Naive B cell (primary cell): Measurements from ENCODE around the gene OSBPL8. TPM values are rescaled to one million over a fixed set of nuclear protein-coding genes. Genes with fewer than 3 reads are reported as not detected.
"Not testable (repeated sequence)": the region's sequence is repeated elsewhere in the genome, so short reads cannot be mapped to it uniquely, and the experiment has no call there.

Experiments used
- ATAC-seq, 2 donors: fragments of 150-1000 bp; cut with Tn5 transposase; 2 replicates each; pipeline ENCODE4 v1.10.0; 2021; ENCODE audit warnings: low read depth in 2 of 2, mild to moderate bottlenecking in 2 of 2, moderate library complexity in 2 of 2
- DNase-seq: peaks from one replicate; pipeline ENCODE4 v3.0.0; 2022
- H3K27ac Mint-ChIP-seq, 6 donors: one replicate each; pipeline ENCODE4 v1.8.0; 2020 to 2022; ENCODE audit warnings: mild to moderate bottlenecking in 6 of 6, mixed read lengths in 6 of 6, moderate library complexity in 5 of 6, inconsistent platforms in 2 of 6
- H3K27me3 Mint-ChIP-seq, 3 donors: one replicate each; pipeline ENCODE4 v1.8.0; 2021 to 2022; ENCODE audit warnings: mixed read lengths in 3 of 3, mild to moderate bottlenecking in 1 of 3
- H3K36me3 Mint-ChIP-seq, 2 donors: one replicate each; pipeline ENCODE4 v1.8.0; 2020 to 2022; ENCODE audit warnings: mixed read lengths in 2 of 2, inconsistent platforms in 1 of 2, mild to moderate bottlenecking in 1 of 2
- H3K4me1 Mint-ChIP-seq, 3 donors: one replicate each; pipeline ENCODE4 v1.8.0; 2020 to 2022; ENCODE audit warnings: mixed read lengths in 3 of 3, inconsistent platforms in 1 of 3, mild to moderate bottlenecking in 1 of 3, moderate library complexity in 1 of 3
- H3K4me3 Mint-ChIP-seq, 8 donors: one replicate each; pipeline ENCODE4 v1.8.0; 2020 to 2022; ENCODE audit warnings: mild to moderate bottlenecking in 8 of 8, mixed read lengths in 8 of 8, moderate library complexity in 8 of 8, inconsistent platforms in 2 of 8
- H3K9me3 Mint-ChIP-seq, 7 donors: one replicate each; pipeline ENCODE4 v1.8.0; 2020 to 2022; ENCODE audit warnings: mixed read lengths in 7 of 7, mild to moderate bottlenecking in 5 of 7, inconsistent platforms in 2 of 7, moderate library complexity in 1 of 7
- polyA plus RNA-seq, 6 donors: library from polyadenylated mRNA; unstranded; fragments of 300-500 nt; fragmentation: Illumina TruSeq; gene quantifications; one replicate each; pipeline ENCODE4 v1.2.3, GENCODE V29; 2021; ENCODE audit warnings: low read depth in 6 of 6

The OSBPL8 gene
- polyA plus RNA-seq, 6 donors from 2014 or later = 90.1 to 140 (median 118) TPM

- Mint-ChIP-seq H3K4me1 (peaks cover 0 to 7% (median 5%) of the 10 kb centered on the region in 3 donors), H3K27me3 (no peaks in the 10 kb centered on the region), H3K4me3 (no peak overlapping the region), H3K27ac (no peak overlapping the region), H3K9me3 (no peaks in the 10 kb centered on the region), H3K36me3 (peaks cover 0 to 6% of the 10 kb centered on the region in 2 donors)
- ATAC-seq (no peak), DNase-seq (no peak)
These were observed 148.8 kb downstream of the OSBPL8 start for GRCh38 chr12:76410781-76411180.

GRCh38 chr12:76410371-76410770 is 149.2 kb downstream of the OSBPL8 start:
- no peak overlapping the region for H3K4me3 Mint-ChIP-seq
- H3K36me3 Mint-ChIP-seq = peaks cover 0 to 6% of the 10 kb centered on the region in 2 donors
- H3K27me3 Mint-ChIP-seq = no peaks in the 10 kb centered on the region
- H3K9me3 Mint-ChIP-seq = no peaks in the 10 kb centered on the region
- peak overlapping the region in 1 of 6 donors; percentile 12 for H3K27ac Mint-ChIP-seq
- DNase-seq (no peak), ATAC-seq (no peak)
- H3K4me1 Mint-ChIP-seq = peaks cover 0 to 7% (median 5%) of the 10 kb centered on the region in 3 donors

DNA sequence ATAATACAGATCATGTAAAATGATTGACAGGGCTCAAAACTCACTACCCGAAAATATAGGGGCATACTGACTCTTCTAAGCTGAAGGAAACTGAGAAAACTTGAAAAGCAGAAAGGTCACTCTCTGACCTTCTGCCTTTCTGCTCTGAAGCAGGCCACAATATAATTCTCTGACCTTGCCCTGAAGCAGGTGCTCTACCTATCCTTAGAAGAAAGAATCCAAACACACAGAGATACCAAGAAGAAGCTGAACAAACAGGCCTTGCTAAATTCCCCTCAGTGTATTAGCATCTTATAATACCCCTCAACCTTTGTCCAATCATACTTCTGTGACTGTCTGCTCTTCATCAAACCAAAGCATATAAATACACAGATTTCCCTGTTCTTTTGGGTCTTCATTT is 150.5 kb downstream of the OSBPL8 start:
- H3K27ac Mint-ChIP-seq = no peak overlapping the region
- peaks cover 0 to 6% of the 10 kb centered on the region in 2 donors for H3K36me3 Mint-ChIP-seq
- DNase-seq (no peak), ATAC-seq (no peak)
- no peaks in the 10 kb centered on the region for H3K9me3 Mint-ChIP-seq
- H3K4me1 Mint-ChIP-seq = peaks cover 0 to 7% (median 5%) of the 10 kb centered on the region in 3 donors
- H3K27me3 Mint-ChIP-seq = no peaks in the 10 kb centered on the region
- H3K4me3 Mint-ChIP-seq = no peak overlapping the region

DNA sequence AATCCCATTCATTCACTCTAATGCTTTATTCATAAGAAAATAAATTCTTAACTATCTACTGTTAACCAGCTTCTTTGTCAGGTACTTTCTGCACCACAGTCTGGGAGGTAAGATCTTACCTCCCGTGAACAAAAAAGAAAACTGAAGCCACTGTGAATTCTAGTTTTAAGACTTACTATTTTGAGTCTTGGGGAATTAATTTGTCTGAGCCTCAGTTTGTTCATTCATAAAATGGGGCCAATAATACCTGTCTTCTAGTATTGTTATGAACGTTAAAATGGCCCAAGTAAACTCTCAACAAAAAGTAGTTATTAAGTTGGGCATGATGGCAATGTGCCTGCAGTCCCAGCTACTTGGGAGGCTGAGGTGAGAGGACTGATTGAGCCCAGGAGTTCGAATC is 151.9 kb downstream of the OSBPL8 start:
- peaks cover 0 to 5% (median 3%) of the 10 kb centered on the region in 3 donors for H3K4me1 Mint-ChIP-seq
- peaks cover 0 to 6% of the 10 kb centered on the region in 2 donors for H3K36me3 Mint-ChIP-seq
- ATAC-seq (no peak), DNase-seq (no peak)
- H3K27me3 Mint-ChIP-seq = no peaks in the 10 kb centered on the region
- no peak overlapping the region for H3K27ac Mint-ChIP-seq
- no peak overlapping the region for H3K4me3 Mint-ChIP-seq
- no peaks in the 10 kb centered on the region for H3K9me3 Mint-ChIP-seq

DNA sequence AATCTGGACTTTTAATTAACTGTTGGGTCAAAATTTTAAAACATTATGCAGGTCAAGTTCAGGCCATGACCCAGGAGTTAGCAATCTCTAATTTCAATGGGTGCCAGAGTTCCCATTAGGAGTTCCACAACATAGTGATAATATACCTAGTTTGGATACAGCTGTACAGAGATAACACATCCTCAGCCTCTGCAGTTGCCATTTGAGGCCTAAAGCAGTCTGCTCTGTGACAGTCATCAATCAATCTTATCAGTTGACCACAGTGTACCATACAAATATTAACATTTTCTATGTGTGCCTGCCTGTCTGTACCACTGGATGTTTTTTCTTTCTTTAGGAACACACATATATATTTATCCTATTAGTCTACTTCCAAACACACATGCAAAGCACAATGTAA is 157.3 kb downstream of the OSBPL8 start:
- Mint-ChIP-seq H3K4me1 (peaks cover 0 to 4% (median 0%) of the 10 kb centered on the region in 3 donors), H3K36me3 (peaks cover 5 to 9% of the 10 kb centered on the region in 2 donors), H3K4me3 (no peak overlapping the region), H3K9me3 (no peaks in the 10 kb centered on the region), H3K27ac (no peak overlapping the region), H3K27me3 (no peaks in the 10 kb centered on the region)
- DNase-seq = no peak
- ATAC-seq = no peak

GRCh38 chr12:76400136-76400535 is 159.4 kb downstream of the OSBPL8 start:
- Mint-ChIP-seq H3K27ac (peak overlapping the region in 1 of 6 donors; percentile 31), H3K27me3 (no peaks in the 10 kb centered on the region), H3K9me3 (no peaks in the 10 kb centered on the region), H3K4me1 (peaks cover 0 to 4% (median 0%) of the 10 kb centered on the region in 3 donors), H3K4me3 (no peak overlapping the region), H3K36me3 (peaks cover 5 to 9% of the 10 kb centered on the region in 2 donors)
- DNase-seq (no peak), ATAC-seq (no peak)

DNA sequence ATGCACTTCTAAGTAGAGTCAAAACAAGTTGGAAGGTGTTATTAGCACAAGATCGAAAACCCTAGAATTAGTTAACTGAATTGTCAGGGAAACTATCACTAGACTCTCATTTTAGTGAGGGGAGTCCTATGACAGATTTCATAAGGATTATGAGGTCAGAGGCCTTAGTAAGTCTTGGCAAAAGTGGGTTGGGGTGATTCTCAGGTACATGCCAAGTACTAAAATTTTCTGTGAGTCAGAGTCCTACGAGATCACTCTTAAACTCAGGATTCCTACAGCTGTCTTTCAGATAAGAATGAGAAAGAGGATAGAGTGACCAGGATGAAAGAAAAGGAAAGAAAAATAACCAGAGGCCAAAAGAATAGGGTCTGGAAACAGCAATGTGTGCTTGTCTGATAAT is 160.5 kb downstream of the OSBPL8 start:
- ATAC-seq (no peak), DNase-seq (no peak)
- Mint-ChIP-seq H3K4me3 (no peak overlapping the region), H3K4me1 (peaks cover 0 to 4% (median 0%) of the 10 kb centered on the region in 3 donors), H3K27ac (peak overlapping the region in 3 of 6 donors; percentile 3 to 24 (median 11)), H3K9me3 (no peaks in the 10 kb centered on the region), H3K36me3 (peaks cover 5 to 9% of the 10 kb centered on the region in 2 donors), H3K27me3 (no peaks in the 10 kb centered on the region)

GRCh38 chr12:76398106-76398505 is 161.5 kb downstream of the OSBPL8 start:
- Mint-ChIP-seq H3K27me3 (no peaks in the 10 kb centered on the region), H3K4me3 (no peak overlapping the region), H3K27ac (peak overlapping the region in 1 of 6 donors; percentile 11), H3K9me3 (no peaks in the 10 kb centered on the region), H3K4me1 (peaks cover 0 to 4% (median 0%) of the 10 kb centered on the region in 3 donors), H3K36me3 (peaks cover 5 to 9% of the 10 kb centered on the region in 2 donors)
- ATAC-seq (no peak), DNase-seq (no peak)

DNA sequence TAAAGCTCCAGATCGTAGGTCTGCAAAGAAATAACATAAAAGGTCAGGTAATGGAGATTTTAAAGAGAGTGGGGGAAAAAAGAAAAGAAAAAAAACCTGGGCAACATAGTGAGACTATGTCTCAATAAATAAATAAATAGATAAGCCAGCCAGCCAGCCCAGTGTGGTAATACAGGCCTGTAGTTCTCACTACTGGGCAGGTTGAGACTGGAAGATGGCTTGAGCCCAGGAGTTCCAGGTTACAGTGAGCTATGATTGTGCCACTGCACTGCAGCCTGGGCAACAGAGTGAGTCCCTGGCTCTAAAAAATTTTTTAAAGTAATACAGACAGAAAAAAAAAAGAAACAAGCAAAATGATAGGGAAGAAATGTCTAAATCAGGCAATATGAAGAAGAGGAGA is 168.1 kb downstream of the OSBPL8 start:
- Mint-ChIP-seq H3K4me1 (no peaks in the 10 kb centered on the region), H3K36me3 (peaks cover 21 to 39% of the 10 kb centered on the region in 2 donors), H3K27ac (peak overlapping the region in 2 of 6 donors; percentile 8 to 39), H3K9me3 (no peaks in the 10 kb centered on the region), H3K27me3 (no peaks in the 10 kb centered on the region), H3K4me3 (no peak overlapping the region)
- DNase-seq (no peak), ATAC-seq (no peak)

GRCh38 chr12:76387614-76388013 is 172.0 kb downstream of the OSBPL8 start:
- Mint-ChIP-seq H3K4me3 (no peak overlapping the region), H3K27me3 (no peaks in the 10 kb centered on the region), H3K27ac (peak overlapping the region in 1 of 6 donors; percentile 7), H3K4me1 (no peaks in the 10 kb centered on the region), H3K36me3 (peaks cover 30 to 46% of the 10 kb centered on the region in 2 donors), H3K9me3 (no peaks in the 10 kb centered on the region)
- DNase-seq (no peak), ATAC-seq (no peak)

GRCh38 chr12:76384560-76384959 is 175.0 kb downstream of the OSBPL8 start:
- peaks cover 18 to 27% of the 10 kb centered on the region in 2 donors for H3K36me3 Mint-ChIP-seq

GRCh38 chr12:76383988-76384387 is 175.6 kb downstream of the OSBPL8 start:
- DNase-seq = no peak
- no peak overlapping the region for H3K27ac Mint-ChIP-seq
- H3K4me3 Mint-ChIP-seq = no peak overlapping the region
- no peaks in the 10 kb centered on the region for H3K27me3 Mint-ChIP-seq
- H3K9me3 Mint-ChIP-seq = no peaks in the 10 kb centered on the region
- ATAC-seq = no peak
- H3K4me1 Mint-ChIP-seq = no peaks in the 10 kb centered on the region
- H3K36me3 Mint-ChIP-seq = peaks cover 18 to 23% of the 10 kb centered on the region in 2 donors

More at GRCh38 chr12:76384560-76384959, 175.0 kb downstream of the OSBPL8 start:
- Mint-ChIP-seq H3K27ac (no peak overlapping the region), H3K9me3 (no peaks in the 10 kb centered on the region), H3K4me3 (no peak overlapping the region), H3K27me3 (no peaks in the 10 kb centered on the region), H3K4me1 (no peaks in the 10 kb centered on the region)
- DNase-seq (no peak), ATAC-seq (no peak)

DNA sequence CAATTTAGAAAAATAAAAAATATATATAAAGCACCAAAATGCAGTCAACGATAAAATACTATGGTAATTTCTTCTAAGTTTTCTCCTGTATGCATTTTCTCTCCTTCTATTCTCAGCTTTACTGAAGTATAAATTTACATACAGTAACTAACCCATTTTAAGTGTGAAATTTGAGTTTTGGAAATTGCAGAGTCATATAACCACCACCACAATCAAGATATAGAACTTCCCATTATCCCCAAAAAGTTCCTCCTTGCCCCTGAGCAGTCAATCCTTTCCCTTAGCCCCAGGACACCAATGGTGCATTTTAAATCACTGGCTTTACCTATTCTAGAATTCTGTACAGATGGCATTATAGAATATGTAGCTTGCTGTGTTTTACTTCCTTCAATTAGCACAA is 180.3 kb downstream of the OSBPL8 start:
- ATAC-seq (no peak), DNase-seq (no peak)
- Mint-ChIP-seq H3K27ac (peak overlapping the region in 1 of 6 donors; percentile 44), H3K4me3 (no peak overlapping the region), H3K27me3 (no peaks in the 10 kb centered on the region), H3K4me1 (no peaks in the 10 kb centered on the region), H3K9me3 (peaks cover 0 to 5% (median 0%) of the 10 kb centered on the region in 7 donors), H3K36me3 (peaks cover 17 to 29% of the 10 kb centered on the region in 2 donors)

- H3K4me3 Mint-ChIP-seq, DNase-seq, ATAC-seq, H3K27me3 Mint-ChIP-seq, H3K9me3 Mint-ChIP-seq, H3K4me1 Mint-ChIP-seq: not testable (repeated sequence)
- Mint-ChIP-seq H3K27ac (peak overlapping the region in 2 of 6 donors; percentile 30 to 59), H3K36me3 (peaks cover 17 to 37% of the 10 kb centered on the region in 2 donors)
These were observed 182.7 kb downstream of the OSBPL8 start for GRCh38 chr12:76376876-76377275.

DNA sequence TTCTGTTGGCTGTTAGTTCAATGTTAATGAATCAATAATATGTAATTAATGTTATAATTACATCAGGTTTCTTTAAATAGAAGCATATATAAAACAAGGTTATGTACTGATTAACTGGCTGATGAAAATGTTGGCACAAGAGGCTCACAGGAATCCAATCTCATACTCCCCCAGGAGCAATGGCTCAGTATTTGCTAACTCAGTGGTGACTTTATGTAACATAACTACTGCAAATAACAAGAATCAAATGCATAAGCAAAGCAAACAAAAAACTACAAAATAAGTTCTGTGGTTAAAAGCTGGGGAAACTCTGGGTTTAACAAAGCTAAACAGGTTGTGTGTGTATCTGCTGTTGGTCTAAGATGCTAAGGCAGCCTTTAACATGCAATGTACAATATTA is 183.6 kb downstream of the OSBPL8 start:
- H3K27me3 Mint-ChIP-seq = no peaks in the 10 kb centered on the region
- H3K36me3 Mint-ChIP-seq = peaks cover 17 to 37% of the 10 kb centered on the region in 2 donors
- ATAC-seq (no peak), DNase-seq (no peak)
- no peak overlapping the region for H3K27ac Mint-ChIP-seq
- no peak overlapping the region for H3K4me3 Mint-ChIP-seq
- H3K9me3 Mint-ChIP-seq = peaks cover 0 to 5% (median 0%) of the 10 kb centered on the region in 7 donors
- no peaks in the 10 kb centered on the region for H3K4me1 Mint-ChIP-seq
